ENCODE data around the gene ATP6V1A.

DNA sequence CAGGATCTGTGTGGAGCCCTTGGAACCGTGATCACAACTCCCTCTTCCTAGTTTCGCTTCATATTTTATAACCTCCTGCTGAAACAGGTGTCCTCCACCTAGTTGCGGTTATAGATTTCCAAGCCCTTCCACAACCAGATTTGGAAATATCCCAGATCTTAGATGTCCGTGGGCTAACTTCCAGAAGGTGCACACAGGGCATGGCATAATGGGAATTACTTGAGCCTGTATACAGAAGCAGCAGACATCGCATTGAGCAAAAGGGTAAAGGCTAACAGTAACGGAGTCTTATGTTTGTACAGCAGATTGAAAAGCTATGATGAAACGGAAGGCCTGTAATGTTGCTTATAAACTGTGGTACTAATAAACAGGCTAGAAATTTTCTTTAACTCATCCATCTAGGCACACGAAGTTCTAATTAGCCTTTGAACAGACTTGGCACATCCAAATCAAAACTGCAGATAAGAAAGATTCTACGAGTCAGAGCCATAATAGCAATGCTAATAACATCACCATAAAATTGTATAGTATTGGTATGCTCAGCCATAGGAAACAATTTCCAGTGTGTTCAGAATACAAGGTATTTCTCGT is 49.2 kb upstream of the ATP6V1A start:
- no peak for TF ChIP-seq POLR2A (IDR thresholded peaks at IDR 0.05)
- TF ChIP-seq, protein P1, sequence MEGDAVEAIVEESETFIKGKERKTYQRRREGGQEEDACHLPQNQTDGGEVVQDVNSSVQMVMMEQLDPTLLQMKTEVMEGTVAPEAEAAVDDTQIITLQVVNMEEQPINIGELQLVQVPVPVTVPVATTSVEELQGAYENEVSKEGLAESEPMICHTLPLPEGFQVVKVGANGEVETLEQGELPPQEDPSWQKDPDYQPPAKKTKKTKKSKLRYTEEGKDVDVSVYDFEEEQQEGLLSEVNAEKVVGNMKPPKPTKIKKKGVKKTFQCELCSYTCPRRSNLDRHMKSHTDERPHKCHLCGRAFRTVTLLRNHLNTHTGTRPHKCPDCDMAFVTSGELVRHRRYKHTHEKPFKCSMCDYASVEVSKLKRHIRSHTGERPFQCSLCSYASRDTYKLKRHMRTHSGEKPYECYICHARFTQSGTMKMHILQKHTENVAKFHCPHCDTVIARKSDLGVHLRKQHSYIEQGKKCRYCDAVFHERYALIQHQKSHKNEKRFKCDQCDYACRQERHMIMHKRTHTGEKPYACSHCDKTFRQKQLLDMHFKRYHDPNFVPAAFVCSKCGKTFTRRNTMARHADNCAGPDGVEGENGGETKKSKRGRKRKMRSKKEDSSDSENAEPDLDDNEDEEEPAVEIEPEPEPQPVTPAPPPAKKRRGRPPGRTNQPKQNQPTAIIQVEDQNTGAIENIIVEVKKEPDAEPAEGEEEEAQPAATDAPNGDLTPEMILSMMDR (IDR thresholded peaks at IDR 0.05), result no peak

Measured in Peyer's patch (tissue), 4 donors.